Occipital lobe (tissue), 2 donors: ENCODE measurements around the gene PIAS1. TPM values are rescaled to one million over a fixed set of nuclear protein-coding genes. Genes with fewer than 3 reads are reported as not detected.
"Not testable (repeated sequence)": the region's sequence is repeated elsewhere in the genome, so short reads cannot be mapped to it uniquely, and the experiment has no call there.

Experiments
- DNase-seq: peaks from one replicate; lab custom pipeline; 2025; lab: John Stamatoyannopoulos, UW
- total RNA-seq: library from RNA; depleted of rRNA; stranded (reverse); fragments of >200 nt; gene quantifications from one replicate; pipeline ENCODE4 v1.2.3, GENCODE V29; 2014

Gene PIAS1
- total RNA-seq = 24.0 TPM

- DNase-seq = peak; percentile 88
Observed at GRCh38 chr15:68053701-68054627, at the start of gene PIAS1. PIAS1 (plus strand) TSS chr15:68054315; CDS start chr15:68054327, 12 bp downstream.

GRCh38 chr15:68007642-68008041 lies 46.5 kb upstream of the PIAS1 start:
- DNase-seq = not testable (repeated sequence)

GRCh38 chr15:68010361-68011153 lies 43.6 kb upstream of the PIAS1 start:
- DNase-seq = no peak

- no peak for DNase-seq
Observed at GRCh38 chr15:68012911-68013310, 41.2 kb upstream of the PIAS1 start.

GRCh38 chr15:68014219-68014618 lies 39.9 kb upstream of the PIAS1 start:
- DNase-seq = no peak

GRCh38 chr15:68015244-68015643 lies 38.9 kb upstream of the PIAS1 start:
- DNase-seq = no peak

- DNase-seq = no peak
Observed at GRCh38 chr15:68017201-68017600, 36.9 kb upstream of the PIAS1 start.

- DNase-seq = no peak
Observed at GRCh38 chr15:68018797-68019444, 35.2 kb upstream of the PIAS1 start.

- DNase-seq = no peak
Observed at GRCh38 chr15:68019814-68020525, 34.1 kb upstream of the PIAS1 start.

GRCh38 chr15:68020685-68021084 lies 33.4 kb upstream of the PIAS1 start:
- no peak for DNase-seq

GRCh38 chr15:68022061-68022460 lies 32.1 kb upstream of the PIAS1 start:
- DNase-seq = no peak

GRCh38 chr15:68023307-68024101 lies 30.6 kb upstream of the PIAS1 start:
- DNase-seq = no peak

- DNase-seq = no peak
Observed at GRCh38 chr15:68025835-68026424, 28.2 kb upstream of the PIAS1 start.

GRCh38 chr15:68027388-68027787 lies 26.7 kb upstream of the PIAS1 start:
- DNase-seq = no peak

- DNase-seq = no peak
Observed at GRCh38 chr15:68028137-68028887, 25.8 kb upstream of the PIAS1 start.

- no peak for DNase-seq
Observed at GRCh38 chr15:68028888-68029207, 25.3 kb upstream of the PIAS1 start.

- no peak for DNase-seq
Observed at GRCh38 chr15:68029959-68030358, 24.2 kb upstream of the PIAS1 start.

- DNase-seq = no peak
Observed at GRCh38 chr15:68031404-68031803, 22.7 kb upstream of the PIAS1 start.

- no peak for DNase-seq
Observed at GRCh38 chr15:68032672-68033071, 21.4 kb upstream of the PIAS1 start.
